PFSK-1 (cell line): ENCODE results near the gene ZGPAT.

Source experiments
- POLR2AphosphoS5 ChIP-seq: IDR thresholded peaks from 2 replicates; pipeline ENCODE4 v1.6.1; 2012; ENCODE audit warnings: low read depth, mild to moderate bottlenecking, control low read depth, low read length, moderate library complexity
- SIN3A ChIP-seq: IDR thresholded peaks from 2 replicates; pipeline ENCODE4 v1.6.1; 2012; ENCODE audit warnings: mild to moderate bottlenecking, low read length, moderate library complexity, borderline replicate concordance; ENCODE audit not compliant: insufficient read depth
- TAF1 ChIP-seq: IDR thresholded peaks from 2 replicates; pipeline ENCODE4 v1.6.1; 2012; ENCODE audit warnings: low read length, control low read depth, borderline replicate concordance; ENCODE audit not compliant: insufficient read depth

DNA sequence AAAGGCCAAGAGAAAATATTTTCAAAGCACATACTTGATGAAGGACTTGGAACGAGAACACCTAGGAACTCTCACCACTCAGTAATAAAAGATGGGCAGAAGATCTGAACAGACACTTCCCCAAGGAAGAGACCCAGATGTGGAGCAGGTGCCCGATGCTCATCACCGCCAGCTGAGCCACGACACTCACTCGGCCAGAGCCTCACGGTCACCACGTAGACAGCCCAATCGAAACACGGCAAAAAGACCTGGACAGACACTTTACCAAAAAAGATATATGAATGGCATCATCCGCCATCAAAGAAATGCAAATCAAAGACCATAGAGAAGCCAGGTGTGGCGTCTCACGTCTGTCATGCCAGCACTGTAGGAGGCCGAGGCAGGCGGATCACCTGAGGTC, 73.3 kb downstream of the ZGPAT start:
- no peak for TF ChIP-seq SIN3A
- no peak for TF ChIP-seq POLR2AphosphoS5
- no peak for TF ChIP-seq TAF1
